HG02642 (cell line): ENCODE data around the gene TMEM33.

Experiments used
- ATAC-seq: cut with Tn5 transposase; IDR thresholded peaks from one replicate; pipeline ENCODE4 v1.9.1; 2021; ENCODE audit warnings: mild to moderate bottlenecking; ENCODE audit not compliant: unreplicated experiment, poor library complexity

Gene TMEM33

DNA sequence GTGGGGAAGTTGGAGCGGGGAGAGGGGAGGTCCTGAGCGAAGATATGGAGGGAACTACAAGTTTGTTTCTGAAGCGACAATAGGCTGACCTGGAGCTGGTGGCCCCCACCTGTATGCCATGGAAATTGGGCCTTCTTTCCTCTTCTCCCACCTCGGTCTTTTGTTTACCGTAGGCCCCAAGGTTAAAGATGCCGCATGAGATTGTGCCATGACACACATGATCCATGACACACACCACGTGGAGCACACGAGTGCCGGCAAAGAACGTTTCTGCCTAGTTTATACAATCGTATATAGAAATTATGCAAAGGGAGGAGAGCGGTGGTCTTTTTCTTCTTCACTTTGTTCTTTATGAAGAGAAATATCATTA, 408 bp downstream of the TMEM33 start:
- ATAC-seq: peak; percentile 14

DNA sequence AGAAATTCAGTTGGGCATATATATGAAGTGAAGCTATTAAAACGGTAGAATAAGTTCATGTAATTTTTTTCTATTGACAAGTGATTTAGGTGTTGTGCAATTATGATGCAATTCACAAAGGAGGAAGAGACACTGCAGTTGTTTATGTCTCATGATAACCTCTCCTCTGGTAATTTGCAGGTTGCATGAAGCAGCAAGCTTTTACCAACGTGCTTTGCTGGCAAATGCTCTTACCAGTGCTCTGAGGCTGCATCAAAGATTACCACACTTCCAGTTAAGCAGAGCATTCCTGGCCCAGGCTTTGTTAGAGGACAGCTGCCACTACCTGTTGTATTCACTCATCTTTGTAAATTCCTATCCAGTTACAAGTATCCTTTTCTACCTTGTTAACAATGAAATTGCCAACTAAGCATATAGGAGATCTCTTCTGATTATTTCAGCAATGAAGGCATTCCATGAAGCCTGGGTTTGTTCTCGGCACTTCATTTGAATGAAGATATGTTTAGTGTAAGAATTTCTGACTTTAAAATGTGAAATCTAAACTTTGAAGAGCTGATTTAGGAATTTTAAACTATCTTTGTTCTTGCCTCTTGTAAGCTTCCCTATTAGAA, 3.9 kb downstream of the TMEM33 start:
- no peak for ATAC-seq

DNA sequence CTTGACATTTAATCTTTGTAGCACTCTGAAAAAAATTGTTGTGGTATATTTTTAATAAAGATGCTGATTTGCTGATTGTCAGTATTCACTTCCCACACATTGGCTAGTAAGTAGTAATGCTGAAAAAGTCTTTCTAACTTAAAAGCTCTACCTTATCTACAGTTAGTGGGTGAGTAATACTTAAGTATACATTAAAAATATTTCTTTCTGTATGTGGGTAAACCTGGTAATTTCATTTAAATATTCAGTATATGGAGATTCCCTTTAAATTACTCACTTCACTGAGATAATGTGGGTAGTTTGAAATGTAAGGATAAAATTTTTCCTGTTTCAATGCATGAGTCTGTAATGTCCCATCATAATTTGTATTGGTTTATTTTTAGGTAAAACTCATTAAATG, 5.6 kb downstream of the TMEM33 start:
- ATAC-seq: no peak

DNA sequence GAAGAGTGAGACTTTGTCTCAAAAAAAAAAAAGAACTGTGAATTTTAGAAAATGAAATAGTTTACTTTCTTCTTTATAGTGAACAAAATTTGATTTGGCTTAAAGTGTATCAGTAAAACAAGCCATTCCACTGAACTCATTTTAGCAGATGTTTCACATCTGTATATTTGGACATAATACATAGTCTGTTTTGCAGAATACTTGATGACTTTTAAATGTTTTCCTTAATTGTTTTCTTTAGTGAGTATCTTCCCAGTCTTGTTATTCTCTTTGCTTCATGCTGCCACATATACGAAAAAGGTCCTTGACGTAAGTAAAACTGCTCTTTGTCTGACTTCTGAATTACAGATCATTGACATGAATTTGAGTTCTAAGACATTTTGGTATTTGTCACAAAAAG, 8.3 kb downstream of the TMEM33 start:
- ATAC-seq: no peak

DNA sequence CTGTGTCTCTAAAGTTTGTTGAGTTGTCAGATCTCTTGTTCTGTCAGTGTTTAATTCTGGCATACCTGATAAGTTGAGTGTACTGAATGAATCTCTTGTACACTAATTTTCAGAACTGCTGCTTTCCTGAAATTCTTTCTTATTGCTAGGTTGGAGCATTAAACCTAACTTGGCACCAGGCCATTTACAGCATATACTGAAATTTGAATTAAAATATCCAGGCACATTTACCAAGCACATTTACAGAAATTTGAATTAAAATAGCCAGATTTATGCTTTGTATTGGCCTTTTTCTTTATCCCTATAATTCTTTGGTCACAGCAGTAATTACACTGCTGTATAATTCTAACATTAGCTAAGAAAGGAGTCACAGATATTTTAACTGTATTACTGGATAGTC, 8.9 kb downstream of the TMEM33 start:
- no peak for ATAC-seq

DNA sequence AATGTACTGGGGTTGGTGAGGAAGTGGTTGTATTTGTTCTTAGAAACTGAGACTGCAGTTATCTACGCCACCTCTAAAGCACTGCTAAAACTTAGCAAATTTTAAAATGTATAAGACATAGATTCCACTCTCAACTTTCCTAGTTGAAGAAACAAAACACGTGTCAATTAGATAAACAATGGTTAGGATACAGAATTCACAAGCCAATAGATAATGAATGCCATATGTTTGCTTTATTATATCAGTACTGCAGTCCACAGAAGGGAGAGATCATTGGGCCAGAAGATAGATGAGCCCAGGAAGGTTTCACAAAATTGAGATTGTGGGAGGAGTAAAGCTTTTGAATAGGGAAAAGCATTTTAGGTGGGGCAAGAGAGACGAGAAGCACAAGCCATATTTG, 14.3 kb downstream of the TMEM33 start:
- ATAC-seq: no peak

DNA sequence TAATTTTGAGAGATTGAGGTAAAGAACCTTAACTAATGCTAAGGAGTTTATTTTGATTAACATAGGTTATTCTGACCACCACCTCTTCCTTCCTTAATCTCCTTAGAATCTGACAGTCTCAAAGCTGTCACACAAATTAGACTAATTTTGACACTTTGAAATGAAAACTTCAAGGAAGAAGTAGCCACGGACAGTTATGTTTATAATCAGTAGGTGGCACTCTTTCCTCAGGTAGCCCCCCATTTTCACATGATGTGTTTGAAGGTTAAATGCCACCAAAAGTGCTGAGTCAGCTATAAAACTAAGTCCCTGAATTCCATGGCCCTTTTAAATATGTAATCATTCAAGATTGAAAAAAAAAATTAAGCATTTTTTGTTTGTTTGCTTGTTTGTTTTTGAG, 22.4 kb downstream of the TMEM33 start:
- ATAC-seq: no peak

DNA sequence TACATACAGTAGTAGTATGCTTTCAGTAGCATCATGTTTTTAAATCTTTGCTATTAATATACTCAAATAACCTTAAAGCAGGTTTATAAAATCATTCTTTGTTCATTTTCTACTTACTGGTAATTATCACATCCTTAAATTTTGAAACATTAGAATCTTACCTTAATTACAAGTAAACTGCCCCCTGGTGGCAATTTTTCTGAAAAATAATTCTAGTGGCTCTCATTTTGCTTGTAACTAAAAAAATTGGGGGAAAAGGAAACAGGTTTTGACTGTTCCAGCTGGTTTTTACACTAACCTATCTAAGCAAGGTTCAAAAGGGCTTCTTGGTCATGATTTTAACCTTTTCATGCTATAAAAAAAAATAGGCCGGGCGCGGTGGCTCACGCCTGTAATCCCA, 27.9 kb downstream of the TMEM33 start:
- ATAC-seq: no peak

DNA sequence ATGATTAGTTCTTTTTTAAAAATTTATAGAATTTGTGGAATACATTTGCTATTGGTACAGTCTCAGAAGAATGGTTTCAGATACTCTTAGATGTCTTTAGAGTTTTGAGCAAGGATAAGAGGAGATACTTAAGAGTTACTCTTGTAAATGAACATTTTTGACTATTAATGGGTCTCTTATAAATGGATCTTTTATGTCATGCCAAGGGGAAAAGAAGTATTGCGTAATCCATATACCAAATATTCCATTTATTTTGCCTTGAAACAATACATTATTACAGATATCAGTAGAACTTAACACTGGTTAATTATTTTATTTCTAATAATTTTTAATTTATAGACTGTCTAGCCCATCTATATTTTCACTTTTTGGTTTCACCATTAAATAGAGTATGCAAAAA, 29.2 kb downstream of the TMEM33 start:
- no peak for ATAC-seq

DNA sequence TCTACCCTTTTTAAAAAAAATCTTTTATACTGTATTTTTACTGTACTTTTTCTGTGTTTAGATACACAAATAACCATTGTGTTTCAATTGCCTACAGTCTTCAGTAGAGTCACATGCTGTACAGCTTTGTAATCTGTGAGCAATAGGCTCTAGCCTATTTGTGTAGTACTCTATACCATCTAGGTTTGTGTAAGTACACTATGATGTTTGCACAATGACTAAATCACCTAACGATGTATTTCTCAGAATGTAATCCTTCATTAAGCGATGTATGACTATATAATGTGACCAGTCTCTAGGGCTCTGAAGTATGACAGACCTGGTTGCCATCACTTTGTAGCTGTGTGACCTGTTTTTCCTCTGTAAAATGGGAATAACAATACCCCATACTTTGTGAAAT, 32.2 kb downstream of the TMEM33 start:
- no peak for ATAC-seq

DNA sequence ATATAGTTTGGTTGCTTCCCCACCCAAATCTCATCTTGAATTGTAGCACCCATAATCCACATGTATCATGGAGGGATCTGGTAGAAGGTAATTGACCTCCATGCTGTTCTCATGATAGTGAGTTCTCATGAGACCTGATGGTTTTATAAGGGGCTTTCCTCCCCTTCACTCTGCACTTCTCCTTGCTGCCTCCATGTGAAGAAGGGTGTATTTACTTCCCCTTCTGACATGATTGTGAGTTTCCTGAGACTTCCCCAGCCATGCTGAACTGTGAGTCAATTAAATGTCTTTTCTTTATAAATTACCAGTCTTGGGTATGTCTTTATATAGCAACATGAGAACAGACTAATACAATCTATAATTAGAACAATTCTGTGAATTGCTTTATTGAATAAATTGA, 34.4 kb downstream of the TMEM33 start:
- ATAC-seq: no peak

DNA sequence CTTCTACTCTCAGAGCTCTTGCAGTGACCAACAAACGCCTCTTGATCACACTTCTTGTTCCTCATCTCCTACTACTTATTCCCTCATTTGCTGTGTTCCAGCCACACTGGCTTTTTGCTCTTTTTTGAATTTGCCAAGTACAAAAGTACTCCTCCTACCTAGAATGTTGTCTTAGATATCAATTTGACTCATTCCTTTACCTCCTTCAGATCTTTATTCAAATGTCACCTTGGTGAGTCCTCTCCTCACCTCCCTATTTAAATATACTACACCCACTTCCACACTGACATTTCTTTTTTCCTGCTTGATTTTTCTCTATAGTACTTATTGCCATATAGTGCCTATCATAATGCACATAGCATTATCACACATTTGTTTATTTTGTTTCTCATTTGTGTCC, 40.1 kb downstream of the TMEM33 start:
- no peak for ATAC-seq

DNA sequence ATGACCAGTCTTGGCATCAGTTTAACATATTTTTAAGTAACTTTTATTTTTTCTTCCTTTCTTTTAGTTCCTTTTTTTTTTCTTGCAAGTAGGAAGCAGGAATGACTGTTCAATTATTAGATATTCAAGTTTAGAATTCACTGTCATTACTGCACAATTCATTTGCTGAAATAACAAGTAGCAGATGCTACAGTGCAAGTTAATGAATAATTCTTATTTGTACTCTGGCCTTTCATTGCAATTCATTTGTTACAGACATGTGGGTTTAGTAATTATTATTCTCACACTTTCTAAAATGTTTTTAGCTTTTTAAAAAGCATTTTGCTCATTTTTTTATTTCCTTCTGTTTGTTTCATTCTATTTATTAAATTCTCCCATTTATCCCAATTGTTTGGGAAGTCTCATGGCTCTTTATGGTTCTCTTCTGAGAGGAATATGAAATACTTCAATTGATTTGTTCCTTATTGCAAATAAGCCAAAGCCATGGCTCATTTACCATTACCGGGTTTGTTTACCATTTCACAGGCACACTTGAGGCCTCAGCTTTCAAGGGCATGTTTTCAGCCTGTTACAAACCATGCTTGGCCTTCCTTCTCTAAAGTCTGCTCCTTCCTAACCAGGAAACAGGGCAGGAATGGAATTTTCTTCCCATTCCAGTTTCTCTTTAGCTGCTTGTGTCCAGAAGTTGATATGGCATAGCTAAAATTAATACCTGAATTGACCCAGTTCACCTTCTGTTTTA, 41.7 kb downstream of the TMEM33 start:
- ATAC-seq: no peak

DNA sequence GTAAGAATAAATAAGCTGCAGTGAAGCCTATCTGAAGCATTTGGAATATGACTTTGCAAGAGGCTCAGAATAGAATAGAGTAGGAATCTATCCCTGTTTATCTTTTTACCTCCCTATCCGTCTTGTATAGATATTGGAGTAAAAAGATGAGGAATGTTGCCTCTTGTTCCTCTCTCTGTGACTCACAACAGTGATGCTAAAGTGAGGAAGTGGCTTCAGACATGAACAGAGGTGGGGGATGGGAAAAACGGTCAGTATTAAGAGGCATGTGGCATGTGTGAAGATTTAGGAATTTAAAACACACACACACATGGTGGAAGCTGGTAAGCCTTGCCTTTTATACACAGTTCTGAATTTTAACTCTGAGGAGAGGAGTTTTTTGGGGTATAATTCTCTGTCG, 42.5 kb downstream of the TMEM33 start:
- no peak for ATAC-seq

DNA sequence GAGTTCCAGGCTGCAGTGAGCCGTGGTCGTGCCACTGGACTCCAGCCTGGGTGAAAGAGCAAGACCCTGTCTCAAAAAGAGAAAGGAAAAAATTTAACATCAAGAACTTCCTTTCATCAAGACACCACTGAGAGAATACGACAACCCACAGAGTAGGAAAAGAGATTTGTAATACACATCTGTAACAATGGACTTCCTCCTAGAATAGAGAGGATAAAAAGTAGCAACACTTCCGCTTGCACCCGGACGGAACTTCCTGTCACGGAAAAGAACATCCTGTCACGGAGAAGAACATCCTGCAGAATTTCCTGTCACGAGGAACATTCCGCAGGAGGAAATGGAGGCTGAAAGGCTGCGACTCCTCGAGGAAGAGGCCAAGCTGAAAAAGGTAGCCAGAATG, 46.2 kb downstream of the TMEM33 start, which contains the start of gene DCAF4L1:
Gene DCAF4L1 (plus strand): TSS at position 301 of the 400 bp plus-strand sequence. CDS start 37 bp downstream, at position 338.
- no peak for ATAC-seq

DNA sequence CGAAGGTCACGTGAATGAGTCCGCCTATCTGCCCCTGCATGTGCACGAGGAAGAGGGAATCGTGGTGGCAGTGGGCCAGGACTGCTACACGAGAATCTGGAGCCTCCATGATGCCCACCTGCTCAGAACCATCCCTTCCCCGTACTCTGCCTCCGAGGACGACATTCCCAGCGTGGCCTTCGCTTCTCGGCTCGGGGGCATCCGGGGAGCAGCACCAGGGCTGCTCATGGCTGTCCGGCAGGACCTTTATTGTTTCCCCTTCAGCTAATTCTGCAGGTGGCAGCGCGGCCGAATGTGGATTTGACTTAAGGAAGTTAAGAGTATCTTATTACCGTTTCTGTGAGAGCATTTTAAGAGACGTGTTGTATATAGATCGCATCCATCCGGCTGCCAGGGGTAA, 47.5 kb downstream of the TMEM33 start:
- ATAC-seq: no peak

DNA sequence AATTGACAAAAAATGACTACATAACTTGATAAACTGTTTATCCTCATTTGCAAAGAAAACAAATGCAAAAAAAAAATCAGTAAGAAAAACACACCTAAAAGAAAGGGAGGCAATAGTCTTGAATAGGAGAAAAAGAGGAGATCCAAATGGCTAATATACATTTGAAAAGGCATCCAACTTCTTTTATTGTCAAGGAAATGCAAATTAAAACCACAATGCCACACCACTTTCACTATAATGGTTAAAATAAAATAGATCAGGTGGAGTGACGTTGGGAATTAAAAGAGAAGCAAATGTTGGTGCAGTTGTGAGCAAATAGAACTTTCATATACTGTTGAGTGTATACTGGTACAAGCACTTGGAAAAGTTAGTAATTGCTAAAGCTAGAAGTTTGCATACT, 49.9 kb downstream of the TMEM33 start:
- no peak for ATAC-seq

DNA sequence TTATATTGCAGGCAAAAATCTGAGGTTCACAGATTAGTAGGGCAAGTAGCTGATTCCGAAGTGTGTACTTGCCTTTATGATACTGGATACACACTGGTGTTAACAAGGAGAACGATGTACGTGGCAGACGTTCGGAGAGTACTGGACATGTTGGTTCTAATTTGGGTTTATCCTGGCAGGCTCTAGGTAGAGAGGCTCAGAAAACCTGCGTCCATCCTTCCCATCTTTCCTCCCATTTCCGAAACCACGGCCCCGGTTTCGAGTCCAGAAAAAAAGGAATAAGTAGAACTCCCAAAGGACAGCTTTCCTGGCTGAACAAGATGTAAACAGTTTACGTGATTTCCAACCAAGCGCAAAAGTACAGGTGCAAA, 54.8 kb downstream of the TMEM33 start:
- ATAC-seq: peak; percentile 26

DNA sequence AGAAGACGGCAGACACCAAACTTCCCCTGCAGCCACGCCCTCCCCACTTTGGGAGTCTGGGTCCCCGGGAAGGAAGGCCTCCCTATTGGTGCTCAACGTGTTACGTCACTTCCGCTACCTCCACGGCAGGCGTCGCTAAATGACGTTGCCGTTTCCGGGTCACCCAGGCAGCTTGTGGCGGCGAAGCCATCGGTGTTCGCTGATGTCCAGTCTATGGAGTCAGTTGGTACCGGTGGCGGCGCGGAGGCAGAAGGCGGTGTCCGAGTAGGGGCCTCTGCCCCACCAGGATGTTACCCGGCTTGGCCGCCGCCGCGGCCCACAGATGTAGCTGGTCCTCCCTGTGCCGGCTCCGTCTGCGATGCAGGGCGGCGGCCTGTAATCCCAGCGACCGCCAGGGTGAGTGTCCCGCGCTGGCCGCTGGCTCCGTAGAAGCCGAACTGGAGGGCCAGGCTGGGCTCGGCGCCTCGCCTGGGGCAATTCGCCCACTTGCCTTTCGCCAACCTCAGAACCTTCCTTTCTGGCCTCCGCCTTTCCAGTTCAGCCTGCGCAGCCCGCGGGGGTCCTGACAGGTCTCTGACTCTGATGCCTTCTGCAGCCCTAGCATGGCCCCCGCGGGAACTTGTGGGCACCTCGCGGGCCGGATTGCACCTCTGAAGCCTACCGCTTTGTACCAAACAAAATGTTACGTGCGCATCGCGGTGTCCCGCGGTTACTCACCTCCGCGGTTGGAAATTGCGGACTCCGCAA, 55.3 kb downstream of the TMEM33 start, which contains the start of gene SLC30A9:
Gene SLC30A9 (plus strand): TSS at position 166 of the 747 bp plus-strand sequence. CDS start 122 bp downstream, at position 288.
- ATAC-seq: peak; percentile 99

DNA sequence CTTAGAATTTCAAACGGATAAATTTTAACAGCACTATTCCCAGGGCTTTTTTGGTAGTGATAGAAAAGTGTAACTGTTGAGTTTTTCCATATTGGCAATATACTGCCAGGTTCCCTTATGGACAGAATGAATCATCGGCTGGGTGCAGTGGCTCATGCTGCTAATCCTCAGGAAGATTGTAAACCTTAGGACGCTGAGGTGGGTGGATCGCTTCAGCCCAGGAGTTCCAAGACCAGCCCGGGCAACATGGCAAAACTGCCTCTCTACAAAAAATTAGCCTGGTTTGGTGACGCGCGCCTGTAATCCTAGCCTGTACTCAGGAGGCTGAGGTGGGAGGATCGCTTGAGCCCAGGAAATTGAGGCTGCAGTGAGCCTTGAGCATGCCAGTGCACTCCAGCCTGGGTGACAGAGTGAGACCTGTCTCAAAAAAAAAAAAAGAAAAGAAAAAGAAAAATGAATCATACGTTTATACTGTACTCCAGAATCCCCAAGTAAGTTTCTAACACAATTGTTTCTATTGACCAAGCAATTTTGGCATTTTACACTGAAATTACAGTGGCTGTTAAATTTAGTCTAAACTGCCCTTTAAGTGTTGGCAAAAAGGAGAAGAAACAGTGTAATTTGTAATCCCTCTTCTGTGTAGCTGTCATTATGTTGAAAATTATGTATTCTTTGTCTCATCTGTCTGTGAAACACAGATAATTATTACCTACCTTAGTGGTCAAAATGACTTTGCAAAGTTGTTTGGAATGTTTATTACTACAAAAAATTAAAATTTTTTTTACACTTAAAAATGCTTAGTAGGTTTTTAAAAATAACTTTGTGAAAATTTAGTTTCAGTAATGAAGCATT, 56.9 kb downstream of the TMEM33 start:
- no peak for ATAC-seq
